H9 (cell line): ENCODE results near the gene FAHD1. TPM values are rescaled to one million over a fixed set of nuclear protein-coding genes. Genes with fewer than 3 reads are reported as not detected.

Experiments
- DNase-seq: peaks from one replicate; pipeline ENCODE4 v3.0.0-alpha.2; 2017
- H2AFZ ChIP-seq: one replicate; pipeline ENCODE4 v1.6.1; 2013; ENCODE audit warnings: mild to moderate bottlenecking, low read length, control low read depth, moderate library complexity
- H2AK5ac ChIP-seq: 2 replicates; pipeline ENCODE4 v1.6.1; 2013; ENCODE audit warnings: low read length, control low read depth, mixed read lengths; ENCODE audit not compliant: insufficient read length
- H2BK120ac ChIP-seq: one replicate; pipeline ENCODE4 v1.6.1; 2013; ENCODE audit warnings: low read depth, mild to moderate bottlenecking, low read length, control low read depth, inconsistent platforms; ENCODE audit not compliant: poor library complexity, severe bottlenecking
- H2BK12ac ChIP-seq: 2 replicates; pipeline ENCODE4 v1.6.1; 2013; ENCODE audit warnings: low read length, control low read depth, mixed read lengths, low read depth; ENCODE audit not compliant: insufficient read length
- H2BK15ac ChIP-seq: 2 replicates; pipeline ENCODE4 v1.6.1; 2013; ENCODE audit warnings: low read depth, low read length, control low read depth
- H2BK20ac ChIP-seq: one replicate; pipeline ENCODE4 v1.6.1; 2013; ENCODE audit warnings: low read depth, mild to moderate bottlenecking, low read length, control low read depth, inconsistent platforms; ENCODE audit not compliant: poor library complexity, severe bottlenecking
- H2BK5ac ChIP-seq: 2 replicates; pipeline ENCODE4 v1.6.1; 2013; ENCODE audit warnings: low read length, control low read depth, mixed read lengths; ENCODE audit not compliant: insufficient read length
- H3K14ac ChIP-seq: 2 replicates; pipeline ENCODE4 v1.6.1; 2013; ENCODE audit warnings: low read length, control low read depth; ENCODE audit not compliant: insufficient read depth
- H3K18ac ChIP-seq: 2 replicates; pipeline ENCODE4 v1.6.1; 2013; ENCODE audit warnings: low read depth, mild to moderate bottlenecking, mixed read lengths, low read length, control low read depth; ENCODE audit not compliant: insufficient read length
- H3K23ac ChIP-seq: 2 replicates; pipeline ENCODE4 v1.6.1; 2013; ENCODE audit warnings: low read length, control low read depth, mixed read lengths, low read depth; ENCODE audit not compliant: insufficient read length
- H3K23me2 ChIP-seq: 2 replicates; pipeline ENCODE4 v1.6.1; 2013; ENCODE audit warnings: low read depth, mild to moderate bottlenecking, mixed read lengths, low read length, control low read depth; ENCODE audit not compliant: insufficient read length, poor library complexity, severe bottlenecking
- H3K27ac ChIP-seq: 2 replicates; pipeline ENCODE4 v1.5.1; 2013; ENCODE audit warnings: low read length, control low read depth, mixed read lengths, low read depth; ENCODE audit not compliant: insufficient read length
- H3K27me3 ChIP-seq: 2 replicates; pipeline ENCODE4 v1.6.1; 2013; ENCODE audit warnings: low read length, control low read depth, inconsistent platforms; ENCODE audit not compliant: insufficient read depth
- H3K4ac ChIP-seq: 2 replicates; pipeline ENCODE4 v1.6.1; 2013; ENCODE audit warnings: low read depth, mild to moderate bottlenecking, control low read depth, inconsistent platforms, low read length, moderate library complexity
- H3K4me1 ChIP-seq: 2 replicates; pipeline ENCODE4 v1.6.1; 2013; ENCODE audit warnings: low read length, control low read depth, inconsistent platforms; ENCODE audit not compliant: insufficient read depth
- H3K4me2 ChIP-seq: 2 replicates; pipeline ENCODE4 v1.6.1; 2013; ENCODE audit warnings: low read length, control low read depth, mixed read lengths; ENCODE audit not compliant: insufficient read length, insufficient read depth
- H3K56ac ChIP-seq: 2 replicates; pipeline ENCODE4 v1.6.1; 2013; ENCODE audit warnings: low read depth, mild to moderate bottlenecking, mixed read lengths, low read length, control low read depth; ENCODE audit not compliant: insufficient read length
- H3K79me1 ChIP-seq: 2 replicates; pipeline ENCODE4 v1.6.1; 2013; ENCODE audit warnings: low read depth, mild to moderate bottlenecking, moderate library complexity, low read length, control low read depth, inconsistent platforms; ENCODE audit not compliant: insufficient read depth, poor library complexity, severe bottlenecking
- H3K79me2 ChIP-seq: 2 replicates; pipeline ENCODE4 v1.6.1; 2013; ENCODE audit warnings: low read length, control low read depth, inconsistent platforms; ENCODE audit not compliant: insufficient read depth
- H3K9ac ChIP-seq: 2 replicates; pipeline ENCODE4 v1.6.1; 2013; ENCODE audit warnings: low read length, control low read depth, mixed read lengths; ENCODE audit not compliant: insufficient read length; ENCODE audit errors: extremely low read depth
- H3K9me3 ChIP-seq: one replicate; pipeline ENCODE4 v1.6.1; 2013; ENCODE audit warnings: low read depth, low read length, inconsistent platforms; ENCODE audit not compliant: control insufficient read depth
- H3T11ph ChIP-seq: one replicate; pipeline ENCODE4 v1.6.1; 2013; ENCODE audit warnings: mild to moderate bottlenecking, low read length, control low read depth, inconsistent platforms
- H4K20me1 ChIP-seq: one replicate; pipeline ENCODE4 v1.6.1; 2013; ENCODE audit not compliant: control insufficient read depth, insufficient read length, insufficient read depth
- H4K5ac ChIP-seq: 2 replicates; pipeline ENCODE4 v1.6.1; 2013; ENCODE audit warnings: low read depth, mild to moderate bottlenecking, mixed read lengths, low read length, control low read depth; ENCODE audit not compliant: insufficient read length
- H4K8ac ChIP-seq: replicated peaks from 2 replicates; pipeline ENCODE4 v1.6.1; 2013; ENCODE audit warnings: low read length, control low read depth, mixed read lengths, low read depth; ENCODE audit not compliant: insufficient read length
- H4K91ac ChIP-seq: 2 replicates; pipeline ENCODE4 v1.6.1; 2013; ENCODE audit warnings: low read depth, mild to moderate bottlenecking, moderate library complexity, mixed read lengths, low read length, control low read depth; ENCODE audit not compliant: insufficient read length
- H3K27ac Mint-ChIP-seq, 3 experiments: 2 replicates in 2 of 3; 3 replicates in 1 of 3; pipeline ENCODE4 v1.8.0; 2020 to 2021; ENCODE audit warnings: mixed read lengths in 3 of 3, mild to moderate bottlenecking in 1 of 3, moderate library complexity in 1 of 3
- H3K27me3 Mint-ChIP-seq: 2 replicates; pipeline ENCODE4 v1.8.0; 2021; ENCODE audit warnings: low read depth, mild to moderate bottlenecking, moderate library complexity, mixed read lengths
- H3K36me3 Mint-ChIP-seq, 3 experiments: 2 replicates in 2 of 3; 3 replicates in 1 of 3; pipeline ENCODE4 v1.8.0; 2020 to 2021; ENCODE audit warnings: low read depth in 3 of 3, mixed read lengths in 3 of 3; ENCODE audit not compliant: insufficient read depth in 1 of 3
- H3K4me1 Mint-ChIP-seq, 2 experiments: 2 replicates each; pipeline ENCODE4 v1.8.0; 2020; ENCODE audit warnings: mixed read lengths in 2 of 2
- H3K4me3 Mint-ChIP-seq, 2 experiments: 2 replicates in 1 of 2; 3 replicates in 1 of 2; pipeline ENCODE4 v1.8.0; 2020 to 2021; ENCODE audit warnings: mild to moderate bottlenecking in 2 of 2, mixed read lengths in 2 of 2, moderate library complexity in 1 of 2
- H3K9me3 Mint-ChIP-seq, 2 experiments: 2 replicates in 1 of 2; 3 replicates in 1 of 2; pipeline ENCODE4 v1.8.0; 2020; ENCODE audit warnings: mild to moderate bottlenecking in 2 of 2, mixed read lengths in 2 of 2, moderate library complexity in 1 of 2
- WGBS: extraction: QIAGEN DNeasy Blood & Tissue Kit; methylation state at CpG from one replicate; pipeline ENCODE4 v1.1.7; 2013; ENCODE audit warnings: missing lambda C conversion rate, low lambda C conversion rate, mixed read lengths; ENCODE audit not compliant: insufficient read length; ENCODE audit errors: extremely low coverage; 5-methylcytosine and 5-hydroxymethylcytosine counted together
- long read RNA-seq: library from polyadenylated mRNA; unstranded; transcript quantifications from one replicate; pipeline ENCODE4 v2.0.0, GENCODE V29; 2020
- total RNA-seq: library from RNA; stranded (reverse); gene quantifications from 2 replicates; pipeline ENCODE4 v1.2.1, GENCODE V29; 2021
- TF ChIP-seq, protein P1 (sequence below): fragments of 200-600 bp; sonication (generic); conservative IDR thresholded peaks from 3 replicates; pipeline ENCODE4 v1.8.0; 2021; ENCODE audit warnings: antibody characterized with exemption, mild to moderate bottlenecking

The FAHD1 gene
- total RNA-seq: 13.2 and 16.2 TPM in 2 replicates
- long read RNA-seq, transcript FAHD1-203 (1 exons, 1,974 nt): major isoform, 61 of 63 reads
- long read RNA-seq, partial matches to known transcripts: 0 of 63 reads
- long read RNA-seq, other reads (novel, unspliced or antisense): 2 of 63 reads

- H3K4me2 ChIP-seq: peak within 1 kb of the TSS; percentile 96
- no peak within 1 kb of the TSS for H2AK5ac ChIP-seq
- WGBS: no CpG with 5 or more reads among the region's 104 CpGs
- H3K27ac Mint-ChIP-seq: peak within 1 kb of the TSS; percentile 72 to 93 (median 91); a peak in 5 of 7 replicates
- no peaks in the 10 kb centered on the region; a peak in 1 of 5 replicates for H3K9me3 Mint-ChIP-seq
- H2BK120ac ChIP-seq: no peak within 1 kb of the TSS
- H3K27ac ChIP-seq: no peak within 1 kb of the TSS
- H4K20me1 ChIP-seq: no peaks in the 10 kb centered on the region
- H2BK15ac ChIP-seq: no peak within 1 kb of the TSS
- peak within 1 kb of the TSS; percentile 6 for H4K5ac ChIP-seq
- H3K36me3 Mint-ChIP-seq: peaks cover 0 to 4% (median 0%) of the 10 kb centered on the region in 3 experiments; a peak in 4 of 7 replicates
- H3K27me3 Mint-ChIP-seq: peaks cover 4% of the 10 kb centered on the region; the same call in 1 of the 2 replicates
- H4K8ac ChIP-seq: no peak within 1 kb of the TSS
- H3K4ac ChIP-seq: no peak within 1 kb of the TSS
- peaks cover 11 to 18% of the 10 kb centered on the region in 2 experiments for H3K4me1 Mint-ChIP-seq
- H2AFZ ChIP-seq: no peak within 1 kb of the TSS
- peak within 1 kb of the TSS; percentile 91 to 94 for H3K4me3 Mint-ChIP-seq
- no peak within 1 kb of the TSS for H4K91ac ChIP-seq
- no peak within 1 kb of the TSS for H2BK12ac ChIP-seq
- H3K27me3 ChIP-seq: no peaks in the 10 kb centered on the region
- no peak within 1 kb of the TSS for H3K56ac ChIP-seq
- H3K9ac ChIP-seq: peak within 1 kb of the TSS; percentile 74
- no peak within 1 kb of the TSS for H2BK5ac ChIP-seq
- peak; percentile 96 for DNase-seq
- H3K23me2 ChIP-seq: peaks cover 10% of the 10 kb centered on the region
- H3K18ac ChIP-seq: peak within 1 kb of the TSS; percentile 89
- TF ChIP-seq, protein P1, sequence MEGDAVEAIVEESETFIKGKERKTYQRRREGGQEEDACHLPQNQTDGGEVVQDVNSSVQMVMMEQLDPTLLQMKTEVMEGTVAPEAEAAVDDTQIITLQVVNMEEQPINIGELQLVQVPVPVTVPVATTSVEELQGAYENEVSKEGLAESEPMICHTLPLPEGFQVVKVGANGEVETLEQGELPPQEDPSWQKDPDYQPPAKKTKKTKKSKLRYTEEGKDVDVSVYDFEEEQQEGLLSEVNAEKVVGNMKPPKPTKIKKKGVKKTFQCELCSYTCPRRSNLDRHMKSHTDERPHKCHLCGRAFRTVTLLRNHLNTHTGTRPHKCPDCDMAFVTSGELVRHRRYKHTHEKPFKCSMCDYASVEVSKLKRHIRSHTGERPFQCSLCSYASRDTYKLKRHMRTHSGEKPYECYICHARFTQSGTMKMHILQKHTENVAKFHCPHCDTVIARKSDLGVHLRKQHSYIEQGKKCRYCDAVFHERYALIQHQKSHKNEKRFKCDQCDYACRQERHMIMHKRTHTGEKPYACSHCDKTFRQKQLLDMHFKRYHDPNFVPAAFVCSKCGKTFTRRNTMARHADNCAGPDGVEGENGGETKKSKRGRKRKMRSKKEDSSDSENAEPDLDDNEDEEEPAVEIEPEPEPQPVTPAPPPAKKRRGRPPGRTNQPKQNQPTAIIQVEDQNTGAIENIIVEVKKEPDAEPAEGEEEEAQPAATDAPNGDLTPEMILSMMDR: no peak
- no peaks in the 10 kb centered on the region for H3K9me3 ChIP-seq
- peak within 1 kb of the TSS; percentile 83 for H3K14ac ChIP-seq
- no peak within 1 kb of the TSS for H3T11ph ChIP-seq
- peaks cover 2% of the 10 kb centered on the region; the same call in 1 of the 2 replicates for H3K4me1 ChIP-seq
- peaks cover 4% of the 10 kb centered on the region; the same call in 1 of the 2 replicates for H3K79me2 ChIP-seq
- peaks cover 10% of the 10 kb centered on the region for H3K79me1 ChIP-seq
- no peak within 1 kb of the TSS for H3K23ac ChIP-seq
- H2BK20ac ChIP-seq: no peak within 1 kb of the TSS
Measured at GRCh38 chr16:1826691-1827573, at the start of gene FAHD1, which contains the start of gene HAGH. TSS of gene FAHD1 (plus strand) at chr16:1827206. CDS start at chr16:1827239, 33 bp downstream. TSS of gene HAGH (minus strand) at chr16:1826825. CDS start at chr16:1826787, 38 bp downstream.
